HG03159 (cell line): Measurements from ENCODE around the gene IL1RAPL2.
"Not testable (repeated sequence)": the region's sequence is repeated elsewhere in the genome, so short reads cannot be mapped to it uniquely, and the experiment has no call there.

Experiments used
- ATAC-seq: cut with Tn5 transposase; IDR thresholded peaks from one replicate; pipeline ENCODE4 v1.9.1; 2021; ENCODE audit warnings: mild to moderate bottlenecking, moderate library complexity; ENCODE audit not compliant: unreplicated experiment

The IL1RAPL2 gene

DNA sequence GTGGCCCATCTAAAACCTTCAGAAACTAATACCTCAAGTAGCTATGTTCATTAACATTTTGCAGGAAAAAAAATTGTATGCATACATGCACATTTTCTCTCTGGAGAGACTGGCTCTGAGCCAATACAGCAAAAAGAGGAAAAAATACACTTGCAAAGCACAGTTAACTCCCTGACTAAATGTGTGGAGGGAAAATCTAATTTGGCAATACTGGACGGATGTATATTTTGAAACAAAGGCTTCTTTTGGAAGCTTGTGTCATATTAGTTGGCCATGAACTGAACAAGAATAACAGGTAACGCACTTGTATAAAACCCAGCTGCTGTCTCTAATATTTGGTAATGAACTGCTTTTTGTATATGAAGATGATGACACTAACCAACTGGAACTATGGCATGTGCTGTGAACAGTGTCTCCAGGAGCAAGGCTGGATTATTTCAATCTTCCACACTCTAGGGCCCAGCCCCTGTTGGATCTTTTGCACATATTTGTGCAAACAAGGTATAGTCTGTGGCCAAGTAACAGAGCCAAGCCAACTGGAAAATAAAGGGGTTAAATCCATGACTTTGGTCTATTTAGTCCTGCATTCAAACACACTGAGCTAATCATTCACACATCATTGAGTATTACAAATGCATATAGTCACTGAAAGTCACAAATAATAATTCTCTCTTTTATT is 1188.4 kb downstream of the IL1RAPL2 start:
- ATAC-seq: no peak

- no peak for ATAC-seq
Observed at GRCh38 chrX:105755109-105755508, 1189.1 kb downstream of the IL1RAPL2 start.

- no peak for ATAC-seq
Observed at GRCh38 chrX:105758754-105759153, 1192.8 kb downstream of the IL1RAPL2 start.

- no peak for ATAC-seq
Observed at GRCh38 chrX:105759598-105759997, 1193.6 kb downstream of the IL1RAPL2 start.

DNA sequence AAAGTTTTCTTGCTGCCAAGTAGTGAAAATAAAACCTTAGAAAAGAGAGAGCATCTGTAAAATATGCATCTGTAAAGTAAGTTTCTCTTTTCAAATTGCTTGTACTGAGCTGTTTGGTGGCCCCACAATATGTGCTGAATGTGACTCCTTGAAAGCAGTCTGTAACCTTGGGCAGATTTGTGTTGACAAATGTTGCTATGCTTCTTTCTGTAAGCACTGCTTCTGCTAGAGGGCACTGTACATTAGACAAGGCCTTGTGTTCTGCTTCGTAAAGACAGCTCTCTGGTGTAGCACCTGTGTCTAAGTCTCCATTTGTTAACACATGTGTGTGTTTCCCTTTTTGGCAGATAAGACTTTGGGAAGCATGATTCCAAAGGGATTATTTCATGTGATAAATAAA is 1199.7 kb downstream of the IL1RAPL2 start:
- no peak for ATAC-seq

GRCh38 chrX:105773801-105774200 is 1207.8 kb downstream of the IL1RAPL2 start:
- ATAC-seq: no peak

DNA sequence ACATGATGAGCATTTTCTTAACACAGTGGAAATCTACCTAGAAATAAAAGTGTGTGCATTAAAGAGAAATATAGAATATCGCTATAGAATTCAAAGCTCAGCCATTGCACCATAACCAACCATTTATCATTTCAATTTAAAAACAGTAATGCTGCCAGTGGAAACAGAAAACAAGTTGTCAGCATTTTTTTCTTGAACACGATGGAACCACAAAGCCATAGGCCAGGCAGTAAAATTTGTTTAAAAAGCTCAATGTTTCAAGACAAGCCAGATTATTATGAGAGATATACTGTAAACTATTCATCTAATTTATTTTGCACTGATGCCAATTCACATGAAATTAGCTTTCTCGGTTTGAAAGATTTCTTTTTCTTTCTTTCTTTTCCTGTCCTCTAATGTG is 1209.7 kb downstream of the IL1RAPL2 start:
- ATAC-seq: no peak

DNA sequence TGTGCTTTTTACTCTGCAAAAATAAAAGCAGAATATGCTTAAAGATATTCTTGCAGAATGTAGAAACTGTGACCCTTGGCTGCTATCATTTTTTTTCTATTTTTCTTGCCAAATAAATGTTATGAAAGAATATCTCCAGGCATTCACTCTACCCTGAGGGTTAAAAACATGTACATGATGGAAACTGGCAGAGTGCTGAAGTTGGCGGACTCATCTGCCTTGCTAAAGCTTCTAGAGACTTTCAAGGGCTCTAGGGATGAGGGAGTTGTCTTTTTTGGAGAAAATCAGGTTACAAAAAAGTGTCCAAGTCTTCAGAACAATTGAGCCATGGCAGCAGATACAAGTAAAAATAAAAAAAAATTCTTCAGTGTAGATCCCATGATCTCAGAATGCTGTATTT is 1215.8 kb downstream of the IL1RAPL2 start:
- ATAC-seq: no peak

DNA sequence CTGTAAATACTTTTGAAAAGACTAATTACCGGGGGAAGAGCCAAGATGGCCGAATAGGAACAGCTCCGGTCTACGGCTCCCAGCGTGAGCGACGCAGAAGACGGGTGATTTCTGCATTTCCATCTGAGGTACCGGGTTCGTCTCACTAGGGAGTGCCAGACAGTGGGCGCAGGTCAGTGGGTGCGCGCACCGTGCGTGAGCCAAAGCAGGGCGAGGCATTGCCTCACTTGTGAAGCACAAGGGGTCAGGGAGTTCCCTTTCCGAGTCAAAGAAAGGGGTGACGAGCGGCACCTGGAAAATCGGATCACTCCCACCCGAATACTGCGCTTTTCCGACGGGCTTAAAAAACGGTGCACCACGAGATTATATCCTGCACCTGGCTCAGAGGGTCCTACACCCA is 1230.9 kb downstream of the IL1RAPL2 start:
- ATAC-seq: not testable (repeated sequence)

DNA sequence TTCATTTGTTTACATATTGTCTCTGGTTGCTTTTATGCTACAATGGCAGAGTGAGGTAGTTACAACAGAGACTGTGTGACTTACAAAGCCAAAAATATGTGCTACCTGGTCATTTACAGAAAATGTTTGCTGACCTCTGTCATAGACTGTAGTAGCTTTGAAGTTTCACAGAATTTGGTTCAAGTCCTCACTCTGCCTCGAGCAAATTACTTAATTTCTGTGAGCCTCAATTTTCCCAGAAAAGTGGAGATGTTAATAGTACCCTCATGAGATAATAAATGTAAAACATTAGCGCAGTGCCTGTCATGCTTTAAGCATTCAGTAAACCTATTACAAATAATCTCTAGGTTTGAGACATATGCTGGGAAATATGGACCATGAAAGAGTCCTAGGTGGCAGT is 1237.9 kb downstream of the IL1RAPL2 start:
- no peak for ATAC-seq

- ATAC-seq: not testable (repeated sequence)
Observed at GRCh38 chrX:105805655-105806054, 1239.7 kb downstream of the IL1RAPL2 start.

GRCh38 chrX:105816517-105816916 is 1250.5 kb downstream of the IL1RAPL2 start:
- no peak for ATAC-seq
